A549 (cell line): ENCODE data around the gene NAT16.

Source experiments
- BCL3 ChIP-seq: fragments of >200 bp; sonication (Bioruptor Twin); formaldehyde crosslinking; IDR thresholded peaks from 3 replicates; pipeline ENCODE4 v1.6.1; 2016
- CTCF ChIP-seq: fragments of >200 bp; sonication (Bioruptor Twin); formaldehyde crosslinking; IDR thresholded peaks from 3 replicates; pipeline ENCODE4 v1.5.1; 2016
- FOXS1 ChIP-seq: fragments of 250-450 bp; sonication (Bioruptor Pico); IDR thresholded peaks from 2 replicates; pipeline ENCODE4 v1.5.0; 2020; ENCODE audit warnings: mild to moderate bottlenecking, moderate library complexity
- HOXA7 ChIP-seq: fragments of 250-450 bp; sonication (Bioruptor Pico); IDR thresholded peaks from 2 replicates; pipeline ENCODE4 v1.5.0; 2020; ENCODE audit warnings: mild to moderate bottlenecking, moderate library complexity
- MAX ChIP-seq: IDR thresholded peaks from 2 replicates; pipeline ENCODE4 v1.6.1; 2012
- NFE2L2 ChIP-seq: fragments of 150-350 bp; conservative IDR thresholded peaks from 2 replicates; pipeline ENCODE4 v1.6.1; 2014; ENCODE audit warnings: low read length
- RAD21 ChIP-seq, 2 experiments: fragments of >200 bp in 1 of 2; sonication (Bioruptor Twin) in 1 of 2; formaldehyde crosslinking in 1 of 2; IDR thresholded peaks in 1 of 2; conservative IDR thresholded peaks in 1 of 2; 2 replicates in 1 of 2; 3 replicates in 1 of 2; pipeline ENCODE4 v1.6.1; 2012 to 2018; ENCODE audit warnings: inconsistent platforms in 1 of 2
- SREBF2 ChIP-seq: fragments of 450-650 bp; IDR thresholded peaks from 2 replicates; pipeline ENCODE4 v1.6.1; 2014; ENCODE audit warnings: mild to moderate bottlenecking, moderate library complexity
- TF ChIP-seq, protein P1 (sequence below): fragments of 450-650 bp; IDR thresholded peaks from 2 replicates; pipeline ENCODE4 v1.6.1; 2014; ENCODE audit warnings: antibody characterized with exemption
- TF ChIP-seq, protein P2 (sequence below): fragments of 200-600 bp; sonication (generic); IDR thresholded peaks from 2 replicates; pipeline ENCODE4 v1.6.1; 2016; ENCODE audit warnings: antibody characterized with exemption, mild to moderate bottlenecking, moderate library complexity

DNA sequence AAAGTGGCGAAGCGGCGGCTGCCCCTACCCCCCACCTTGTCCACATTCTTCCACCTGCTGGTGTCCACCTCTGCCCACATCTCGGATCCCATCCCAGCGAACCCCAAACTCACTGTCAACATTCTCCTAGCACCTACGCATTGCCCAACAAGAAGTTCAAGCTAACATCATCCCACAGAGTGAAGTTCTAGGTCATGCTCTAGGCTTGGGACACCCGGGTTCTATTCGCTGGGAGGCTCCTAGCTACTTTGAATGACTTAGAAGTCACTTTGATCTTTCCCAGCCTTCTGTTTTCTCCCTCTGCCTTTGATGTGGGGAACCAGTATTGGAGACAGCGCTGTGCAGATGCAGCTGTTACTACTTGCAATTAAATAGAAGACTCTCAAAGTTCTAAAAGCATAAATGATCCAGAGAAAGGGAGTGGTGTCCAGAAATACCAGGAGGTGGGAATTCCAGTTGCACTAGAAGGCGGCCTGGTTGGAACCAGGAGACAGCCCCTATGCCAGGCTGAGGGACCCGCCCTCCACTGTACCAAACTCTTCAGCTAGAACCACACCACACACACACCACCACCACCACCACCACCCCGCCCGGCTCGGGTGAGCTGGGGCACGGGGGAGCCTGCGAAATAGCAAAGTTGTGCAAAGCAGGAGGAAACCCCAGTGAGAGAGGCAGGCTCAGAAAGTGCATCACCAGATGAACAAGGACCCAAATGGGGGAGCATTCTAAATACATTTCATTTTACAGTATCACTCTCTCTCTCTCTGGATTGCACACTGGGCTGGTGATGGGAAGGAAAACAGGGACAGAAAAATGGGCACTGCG lies 9.3 kb downstream of the NAT16 start:
- TF ChIP-seq CTCF (no peak), HOXA7 (CRISPR knock-in tag) (no peak), FOXS1 (no peak), MAX (no peak), NFE2L2 (no peak), RAD21 (conservative IDR thresholded peaks at IDR 0.05 in 1 of 2, IDR thresholded peaks at IDR 0.05 in 1 of 2) (no peak), SREBF2 (no peak), BCL3 (no peak)
- TF ChIP-seq, protein P1, sequence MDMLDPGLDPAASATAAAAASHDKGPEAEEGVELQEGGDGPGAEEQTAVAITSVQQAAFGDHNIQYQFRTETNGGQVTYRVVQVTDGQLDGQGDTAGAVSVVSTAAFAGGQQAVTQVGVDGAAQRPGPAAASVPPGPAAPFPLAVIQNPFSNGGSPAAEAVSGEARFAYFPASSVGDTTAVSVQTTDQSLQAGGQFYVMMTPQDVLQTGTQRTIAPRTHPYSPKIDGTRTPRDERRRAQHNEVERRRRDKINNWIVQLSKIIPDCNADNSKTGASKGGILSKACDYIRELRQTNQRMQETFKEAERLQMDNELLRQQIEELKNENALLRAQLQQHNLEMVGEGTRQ: no peak
- TF ChIP-seq, protein P2, sequence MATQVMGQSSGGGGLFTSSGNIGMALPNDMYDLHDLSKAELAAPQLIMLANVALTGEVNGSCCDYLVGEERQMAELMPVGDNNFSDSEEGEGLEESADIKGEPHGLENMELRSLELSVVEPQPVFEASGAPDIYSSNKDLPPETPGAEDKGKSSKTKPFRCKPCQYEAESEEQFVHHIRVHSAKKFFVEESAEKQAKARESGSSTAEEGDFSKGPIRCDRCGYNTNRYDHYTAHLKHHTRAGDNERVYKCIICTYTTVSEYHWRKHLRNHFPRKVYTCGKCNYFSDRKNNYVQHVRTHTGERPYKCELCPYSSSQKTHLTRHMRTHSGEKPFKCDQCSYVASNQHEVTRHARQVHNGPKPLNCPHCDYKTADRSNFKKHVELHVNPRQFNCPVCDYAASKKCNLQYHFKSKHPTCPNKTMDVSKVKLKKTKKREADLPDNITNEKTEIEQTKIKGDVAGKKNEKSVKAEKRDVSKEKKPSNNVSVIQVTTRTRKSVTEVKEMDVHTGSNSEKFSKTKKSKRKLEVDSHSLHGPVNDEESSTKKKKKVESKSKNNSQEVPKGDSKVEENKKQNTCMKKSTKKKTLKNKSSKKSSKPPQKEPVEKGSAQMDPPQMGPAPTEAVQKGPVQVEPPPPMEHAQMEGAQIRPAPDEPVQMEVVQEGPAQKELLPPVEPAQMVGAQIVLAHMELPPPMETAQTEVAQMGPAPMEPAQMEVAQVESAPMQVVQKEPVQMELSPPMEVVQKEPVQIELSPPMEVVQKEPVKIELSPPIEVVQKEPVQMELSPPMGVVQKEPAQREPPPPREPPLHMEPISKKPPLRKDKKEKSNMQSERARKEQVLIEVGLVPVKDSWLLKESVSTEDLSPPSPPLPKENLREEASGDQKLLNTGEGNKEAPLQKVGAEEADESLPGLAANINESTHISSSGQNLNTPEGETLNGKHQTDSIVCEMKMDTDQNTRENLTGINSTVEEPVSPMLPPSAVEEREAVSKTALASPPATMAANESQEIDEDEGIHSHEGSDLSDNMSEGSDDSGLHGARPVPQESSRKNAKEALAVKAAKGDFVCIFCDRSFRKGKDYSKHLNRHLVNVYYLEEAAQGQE: no peak
